Stimulated activated CD8-positive, alpha-beta memory T cell treated with anti-CD3 and anti-CD28 coated beads, Interleukin-7, amount 100 ng/mL, for 24 hours (primary cell): ENCODE measurements around the gene EVI5.
"Not testable (repeated sequence)": the region's sequence is repeated elsewhere in the genome, so short reads cannot be mapped to it uniquely, and the experiment has no call there.

Source experiments
- DNase-seq: peaks from one replicate; pipeline ENCODE4 v3.0.0-alpha.2; 2020; ENCODE audit warnings: low read depth

Gene EVI5

GRCh38 chr1:92575123-92575522 is 209.8 kb downstream of the EVI5 start:
- no peak for DNase-seq

GRCh38 chr1:92572520-92572919 is 212.4 kb downstream of the EVI5 start:
- no peak for DNase-seq

- DNase-seq: no peak
Observed at GRCh38 chr1:92571578-92571977, 213.3 kb downstream of the EVI5 start.

- no peak for DNase-seq
Observed at GRCh38 chr1:92567211-92567868, 217.6 kb downstream of the EVI5 start.

GRCh38 chr1:92563457-92564216 is 221.3 kb downstream of the EVI5 start:
- no peak for DNase-seq

GRCh38 chr1:92556350-92556749 is 228.6 kb downstream of the EVI5 start:
- no peak for DNase-seq

- DNase-seq: no peak
Observed at GRCh38 chr1:92554216-92554615, 230.7 kb downstream of the EVI5 start.

GRCh38 chr1:92551916-92552315 is 233.0 kb downstream of the EVI5 start:
- DNase-seq: no peak

- no peak for DNase-seq
Observed at GRCh38 chr1:92544756-92545165, 240.1 kb downstream of the EVI5 start.

- DNase-seq: no peak
Observed at GRCh38 chr1:92543131-92544055, 241.5 kb downstream of the EVI5 start.

- no peak for DNase-seq
Observed at GRCh38 chr1:92538413-92539061, 246.4 kb downstream of the EVI5 start.

GRCh38 chr1:92538048-92538412 is 246.9 kb downstream of the EVI5 start:
- DNase-seq: no peak

- no peak for DNase-seq
Observed at GRCh38 chr1:92536980-92537884, 247.7 kb downstream of the EVI5 start.

GRCh38 chr1:92536211-92536979 is 248.5 kb downstream of the EVI5 start:
- DNase-seq: no peak

- DNase-seq: not testable (repeated sequence)
Observed at GRCh38 chr1:92532371-92532770, 252.5 kb downstream of the EVI5 start.

GRCh38 chr1:92531939-92532338 is 253.0 kb downstream of the EVI5 start:
- DNase-seq: not testable (repeated sequence)

GRCh38 chr1:92527670-92528069 is 257.2 kb downstream of the EVI5 start:
- no peak for DNase-seq

GRCh38 chr1:92524944-92525590 is 259.8 kb downstream of the EVI5 start:
- DNase-seq: not testable (repeated sequence)

- no peak for DNase-seq
Observed at GRCh38 chr1:92519043-92519442, 265.9 kb downstream of the EVI5 start.

GRCh38 chr1:92516574-92516973 is 268.3 kb downstream of the EVI5 start:
- DNase-seq: no peak
